Measurements from ENCODE around the gene SYCP2L. TPM values are rescaled to one million over a fixed set of nuclear protein-coding genes. Genes with fewer than 3 reads are reported as not detected.
"Not testable (repeated sequence)": the region's sequence is repeated elsewhere in the genome, so short reads cannot be mapped to it uniquely, and the experiment has no call there.

Gene SYCP2L
- polyA plus RNA-seq, 12 donors, result 0.73 to 6.7 (median 2.0) TPM; not detected in 2

GRCh38 chr6:10954590-10955010, 67.7 kb downstream of the SYCP2L start:
- peak; percentile 45 for DNase-seq

GRCh38 chr6:10956776-10957175, 69.9 kb downstream of the SYCP2L start:
- no peak for DNase-seq

GRCh38 chr6:10957414-10957886, 70.6 kb downstream of the SYCP2L start:
- no peak for DNase-seq

GRCh38 chr6:10960171-10960570, 73.3 kb downstream of the SYCP2L start:
- no peak for DNase-seq

GRCh38 chr6:10961837-10962236, 75.0 kb downstream of the SYCP2L start:
- DNase-seq, result no peak

GRCh38 chr6:10962673-10963072, 75.8 kb downstream of the SYCP2L start:
- DNase-seq, result peak; percentile 22

GRCh38 chr6:10963113-10963512, 76.3 kb downstream of the SYCP2L start:
- no peak for DNase-seq

- no peak for DNase-seq
These were observed 77.8 kb downstream of the SYCP2L start for GRCh38 chr6:10964684-10965083.

- DNase-seq, result no peak
These were observed 81.9 kb downstream of the SYCP2L start for GRCh38 chr6:10968776-10969175.

- DNase-seq, result no peak
These were observed 83.9 kb downstream of the SYCP2L start for GRCh38 chr6:10970731-10971130.

GRCh38 chr6:10972196-10972595, 85.3 kb downstream of the SYCP2L start:
- DNase-seq, result peak; percentile 30

GRCh38 chr6:10976571-10976970, 89.7 kb downstream of the SYCP2L start:
- no peak for DNase-seq

GRCh38 chr6:10977231-10977968, 90.5 kb downstream of the SYCP2L start:
- no peak for DNase-seq

GRCh38 chr6:10979603-10980002, 92.8 kb downstream of the SYCP2L start:
- no peak for DNase-seq

GRCh38 chr6:10981409-10981808, 94.6 kb downstream of the SYCP2L start:
- DNase-seq, result no peak

GRCh38 chr6:10984959-10985358, 98.1 kb downstream of the SYCP2L start:
- DNase-seq, result not testable (repeated sequence)

GRCh38 chr6:10989587-10989986, 102.7 kb downstream of the SYCP2L start:
- no peak for DNase-seq

- DNase-seq, result no peak
These were observed 104.3 kb downstream of the SYCP2L start for GRCh38 chr6:10991115-10991514.

- no peak for DNase-seq
These were observed 107.0 kb downstream of the SYCP2L start for GRCh38 chr6:10993896-10994295.

GRCh38 chr6:10995114-10995707, 108.4 kb downstream of the SYCP2L start:
- no peak for DNase-seq

GRCh38 chr6:10999994-11000393, 113.1 kb downstream of the SYCP2L start:
- peak; percentile 48 for DNase-seq

- DNase-seq, result no peak
These were observed 115.3 kb downstream of the SYCP2L start for GRCh38 chr6:11002176-11002575.

- DNase-seq, result not testable (repeated sequence)
These were observed 116.4 kb downstream of the SYCP2L start for GRCh38 chr6:11003297-11003696.

Measured in muscle of arm (tissue), 12 donors.